Measurements from ENCODE around the gene JAZF1.

Gene JAZF1

DNA sequence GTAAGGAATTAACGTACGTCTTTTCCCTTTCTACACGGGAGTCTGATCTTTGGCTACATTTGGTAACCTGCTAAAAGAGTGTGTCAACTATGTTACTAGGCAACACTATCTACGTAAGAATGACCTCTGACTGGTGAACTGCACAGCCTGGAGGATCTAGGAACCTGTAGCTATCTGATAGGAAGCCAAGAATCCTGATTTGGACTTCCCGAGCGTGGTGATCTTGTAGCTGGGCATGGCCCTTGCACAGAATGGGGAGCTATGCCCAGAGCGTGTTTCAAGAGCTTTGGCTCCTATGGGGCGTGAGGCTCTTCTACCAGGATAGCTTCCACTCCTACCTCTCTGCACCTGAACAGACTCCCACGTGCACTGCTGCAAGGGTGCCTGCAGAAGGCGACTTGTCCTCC lies 283.2 kb downstream of the JAZF1 start:
- Histone ChIP-seq H3K36me3 (peaks cover 10% of the 10 kb centered on the region), H3K4me1 (ENCODE audit: control insufficient read depth in 1 of 2, insufficient read depth in 1 of 2, low read depth in 1 of 2, low read length in 1 of 2) (peaks cover 0 to 10% of the 10 kb centered on the region in 2 experiments)

DNA sequence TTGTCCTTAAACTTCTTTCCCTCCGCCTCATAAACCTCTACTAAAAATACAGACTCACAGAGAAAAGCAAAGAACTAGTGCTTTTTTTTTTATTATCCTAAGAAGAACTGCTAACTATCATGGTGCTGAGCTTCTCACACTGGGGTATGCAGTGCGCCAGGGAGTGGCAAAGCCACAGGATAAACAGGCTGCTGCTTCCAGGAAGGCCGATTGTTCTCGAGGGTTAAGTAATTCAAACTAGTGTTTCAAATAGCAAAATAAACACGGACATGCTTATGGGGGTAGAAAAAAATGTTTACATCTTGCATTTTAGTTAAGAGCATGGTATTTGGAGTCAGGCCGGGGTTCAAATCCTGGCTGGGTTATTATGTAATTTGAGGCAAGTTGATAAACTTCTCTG lies 283.6 kb downstream of the JAZF1 start:
- TF ChIP-seq, protein P1, sequence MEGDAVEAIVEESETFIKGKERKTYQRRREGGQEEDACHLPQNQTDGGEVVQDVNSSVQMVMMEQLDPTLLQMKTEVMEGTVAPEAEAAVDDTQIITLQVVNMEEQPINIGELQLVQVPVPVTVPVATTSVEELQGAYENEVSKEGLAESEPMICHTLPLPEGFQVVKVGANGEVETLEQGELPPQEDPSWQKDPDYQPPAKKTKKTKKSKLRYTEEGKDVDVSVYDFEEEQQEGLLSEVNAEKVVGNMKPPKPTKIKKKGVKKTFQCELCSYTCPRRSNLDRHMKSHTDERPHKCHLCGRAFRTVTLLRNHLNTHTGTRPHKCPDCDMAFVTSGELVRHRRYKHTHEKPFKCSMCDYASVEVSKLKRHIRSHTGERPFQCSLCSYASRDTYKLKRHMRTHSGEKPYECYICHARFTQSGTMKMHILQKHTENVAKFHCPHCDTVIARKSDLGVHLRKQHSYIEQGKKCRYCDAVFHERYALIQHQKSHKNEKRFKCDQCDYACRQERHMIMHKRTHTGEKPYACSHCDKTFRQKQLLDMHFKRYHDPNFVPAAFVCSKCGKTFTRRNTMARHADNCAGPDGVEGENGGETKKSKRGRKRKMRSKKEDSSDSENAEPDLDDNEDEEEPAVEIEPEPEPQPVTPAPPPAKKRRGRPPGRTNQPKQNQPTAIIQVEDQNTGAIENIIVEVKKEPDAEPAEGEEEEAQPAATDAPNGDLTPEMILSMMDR (IDR thresholded peaks at IDR 0.05) = no peak
- no peak overlapping the region for H3K4me3 ChIP-seq (ENCODE audit: low read depth in 1 of 2, low read length in 1 of 2)
- peaks cover 0 to 10% of the 10 kb centered on the region in 2 experiments for H3K4me1 ChIP-seq (ENCODE audit: control insufficient read depth in 1 of 2, insufficient read depth in 1 of 2, low read depth in 1 of 2, low read length in 1 of 2)
- H3K27ac ChIP-seq = no peak overlapping the region
- H3K9me3 ChIP-seq = no peaks in the 10 kb centered on the region
- peaks cover 10% of the 10 kb centered on the region for H3K36me3 ChIP-seq
- H3K27me3 ChIP-seq = no peaks in the 10 kb centered on the region

More for the DNA sequence above, 283.2 kb downstream of the JAZF1 start:
- Histone ChIP-seq H3K27me3 (no peaks in the 10 kb centered on the region), H3K9me3 (no peaks in the 10 kb centered on the region), H3K4me3 (ENCODE audit: low read depth in 1 of 2, low read length in 1 of 2) (no peak overlapping the region), H3K27ac (no peak overlapping the region)
- TF ChIP-seq, protein P1 (IDR thresholded peaks at IDR 0.05) = no peak

DNA sequence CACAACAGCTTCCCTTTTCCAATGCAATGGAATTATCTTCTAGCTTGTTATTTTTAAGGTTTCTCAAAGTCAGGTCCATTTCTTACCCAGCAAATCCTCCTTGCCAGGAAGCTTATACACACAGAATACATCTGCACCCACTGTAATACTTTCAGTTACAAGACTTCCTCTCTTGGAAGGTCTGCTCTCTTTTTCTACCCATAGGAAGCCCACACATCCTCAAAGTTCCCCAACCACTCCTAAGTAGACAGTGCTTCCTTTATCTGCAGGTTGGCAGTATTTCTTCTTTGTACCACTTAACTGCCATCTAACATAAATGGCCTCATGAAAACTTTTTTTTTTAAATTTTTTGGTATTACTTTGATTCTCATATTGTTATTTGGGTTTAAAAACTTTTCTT lies 285.0 kb downstream of the JAZF1 start:
- no peak overlapping the region for H3K4me3 ChIP-seq (ENCODE audit: low read depth in 1 of 2, low read length in 1 of 2)
- no peak overlapping the region for H3K27ac ChIP-seq
- TF ChIP-seq, protein P1 (IDR thresholded peaks at IDR 0.05) = no peak
- H3K27me3 ChIP-seq = no peaks in the 10 kb centered on the region
- no peaks in the 10 kb centered on the region for H3K9me3 ChIP-seq
- H3K36me3 ChIP-seq = peaks cover 10% of the 10 kb centered on the region
- H3K4me1 ChIP-seq (ENCODE audit: control insufficient read depth in 1 of 2, insufficient read depth in 1 of 2, low read depth in 1 of 2, low read length in 1 of 2) = peaks cover 0 to 4% of the 10 kb centered on the region in 2 experiments

DNA sequence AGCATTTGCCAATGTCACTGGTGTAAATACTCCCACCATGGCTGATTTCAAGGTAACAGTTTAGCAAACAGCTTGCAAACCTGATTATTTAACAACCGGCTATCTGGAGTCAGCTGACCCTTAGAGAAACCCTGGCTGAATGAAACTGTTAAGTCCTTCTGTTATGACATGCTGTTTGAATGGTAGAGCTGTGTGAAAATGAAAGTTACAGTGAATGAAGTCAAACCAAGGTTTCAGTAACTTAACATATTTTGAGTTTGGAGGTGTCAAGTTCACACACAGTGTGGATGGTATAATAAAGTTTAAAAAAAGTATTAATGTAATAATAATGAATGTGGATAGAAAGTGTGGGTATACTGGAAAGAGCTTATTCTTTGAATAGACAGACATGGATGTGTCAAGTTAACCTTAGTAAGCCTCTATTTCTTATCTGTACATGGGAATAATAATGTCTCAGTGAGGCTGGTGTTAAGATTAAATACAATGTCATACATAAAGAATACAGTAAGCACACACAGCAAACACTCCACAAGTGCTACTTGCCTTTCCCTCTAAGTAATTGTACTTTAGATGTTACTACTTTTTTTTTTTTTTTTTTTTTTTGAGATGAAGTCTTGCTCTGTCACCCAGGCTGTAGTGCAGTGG lies 290.3 kb downstream of the JAZF1 start:
- Histone ChIP-seq H3K9me3 (no peaks in the 10 kb centered on the region), H3K4me1 (ENCODE audit: control insufficient read depth in 1 of 2, insufficient read depth in 1 of 2, low read depth in 1 of 2, low read length in 1 of 2) (peaks cover 0 to 4% of the 10 kb centered on the region in 2 experiments), H3K27me3 (no peaks in the 10 kb centered on the region), H3K36me3 (peaks cover 10% of the 10 kb centered on the region), H3K4me3 (ENCODE audit: low read depth in 1 of 2, low read length in 1 of 2) (no peak overlapping the region), H3K27ac (no peak overlapping the region)
- TF ChIP-seq, protein P1 (IDR thresholded peaks at IDR 0.05) = no peak

DNA sequence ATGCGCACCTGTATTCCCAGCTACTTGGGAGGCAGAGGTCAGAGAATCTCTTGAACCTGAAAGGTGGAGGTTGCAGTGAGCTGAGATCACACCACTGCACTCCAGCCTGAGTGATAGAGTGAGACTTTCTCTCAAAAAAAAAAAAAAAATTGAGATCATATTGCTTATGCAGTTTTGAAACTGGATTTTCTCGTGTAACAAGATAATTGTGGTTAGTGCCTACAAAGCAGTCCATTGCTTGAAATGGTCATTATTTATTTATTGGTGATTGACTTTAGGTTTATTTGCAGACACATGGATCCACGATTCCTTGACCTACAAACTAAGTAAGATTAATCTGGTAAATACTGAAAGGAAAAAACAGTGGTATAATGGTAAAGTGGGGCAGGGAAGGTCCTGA lies 290.8 kb downstream of the JAZF1 start:
- H3K4me3 ChIP-seq (ENCODE audit: low read depth in 1 of 2, low read length in 1 of 2) = no peak overlapping the region
- no peaks in the 10 kb centered on the region for H3K27me3 ChIP-seq
- TF ChIP-seq, protein P1 (IDR thresholded peaks at IDR 0.05) = no peak
- H3K27ac ChIP-seq = no peak overlapping the region
- H3K4me1 ChIP-seq (ENCODE audit: control insufficient read depth in 1 of 2, insufficient read depth in 1 of 2, low read depth in 1 of 2, low read length in 1 of 2) = no peaks in the 10 kb centered on the region
- H3K9me3 ChIP-seq = no peaks in the 10 kb centered on the region
- peaks cover 10% of the 10 kb centered on the region for H3K36me3 ChIP-seq
